Colonic mucosa (tissue), 4 donors: Measurements from ENCODE around the gene RBPJL. TPM values are rescaled to one million over a fixed set of nuclear protein-coding genes. Genes with fewer than 3 reads are reported as not detected.

Experiments
- DNase-seq: peaks from one replicate; pipeline ENCODE4 v3.0.0-alpha.2; 2020
- H3K27ac ChIP-seq: fragments of 200-600 bp; one replicate; pipeline ENCODE4 v1.8.0; 2021
- H3K27me3 ChIP-seq: fragments of 200-600 bp; one replicate; pipeline ENCODE4 v1.8.0; 2021
- H3K36me3 ChIP-seq: fragments of 200-600 bp; one replicate; pipeline ENCODE4 v1.8.0; 2021
- H3K4me1 ChIP-seq: fragments of 200-600 bp; one replicate; pipeline ENCODE4 v1.8.0; 2021; ENCODE audit warnings: mild to moderate bottlenecking
- H3K4me3 ChIP-seq: fragments of 200-600 bp; one replicate; pipeline ENCODE4 v1.8.0; 2021
- H3K9ac ChIP-seq, 2 donors: one replicate each; pipeline ENCODE4 v1.7.0; 2013; ENCODE audit warnings: control low read depth in 2 of 2, low read depth in 2 of 2, low read length in 2 of 2
- H3K9me3 ChIP-seq: fragments of 200-600 bp; one replicate; pipeline ENCODE4 v1.8.0; 2021
- CTCF ChIP-seq: fragments of 200-600 bp; IDR thresholded peaks from one replicate; pipeline ENCODE4 v1.8.0; 2022; ENCODE audit warnings: antibody characterized with exemption, mild to moderate bottlenecking
- intact Hi-C: fragments of 100-400 bp; cut with DNase I; formaldehyde crosslinking; loops from one replicate; pipeline ENCODE4 v1.14.1; 2022
- total RNA-seq, 2 donors: library from RNA; stranded (reverse); fragmentation: NEBNext Ultra II Directional in 1 of 2; extraction: Animal tissue kit (Norgen Biotek cat#: 25700) in 1 of 2; gene quantifications; one replicate each; pipeline ENCODE4 v1.2.1, GENCODE V29; 2021
- donor health status: healthy.
- donor health status: DM: no; HTN: no; CAD: no.
- donor health status: DM: no; HTN: no; CAD: no.

RBPJL gene
- total RNA-seq, 2 donors from 2014 or later: 0.74 TPM; not detected in 1

GRCh38 chr20:45337367-45338120 is 30.9 kb downstream of the RBPJL start:
- DNase-seq: peak; percentile 54
- Histone ChIP-seq H3K27me3 (no peaks in the 10 kb centered on the region), H3K27ac (peak overlapping the region; percentile 72), H3K9ac (peak overlapping the region in 1 of 2 donors; percentile 100), H3K4me3 (no peak overlapping the region), H3K4me1 (peaks cover 45% of the 10 kb centered on the region), H3K36me3 (peaks cover 3% of the 10 kb centered on the region), H3K9me3 (no peaks in the 10 kb centered on the region)
- intact Hi-C loops: no loop called here
- no peak for TF ChIP-seq CTCF

- Histone ChIP-seq H3K36me3 (no peaks in the 10 kb centered on the region), H3K4me3 (no peak overlapping the region), H3K9ac (peak overlapping the region; percentile 1 to 100), H3K27me3 (no peaks in the 10 kb centered on the region), H3K27ac (peak overlapping the region; percentile 72), H3K9me3 (no peaks in the 10 kb centered on the region), H3K4me1 (peaks cover 45% of the 10 kb centered on the region)
- no peak for DNase-seq
- TF ChIP-seq CTCF: no peak
- intact Hi-C loops: no loop called here
Observed at GRCh38 chr20:45338121-45339030, 31.7 kb downstream of the RBPJL start.

GRCh38 chr20:45339084-45339483 is 32.4 kb downstream of the RBPJL start:
- TF ChIP-seq CTCF: no peak
- no peak overlapping the region for H3K4me3 ChIP-seq
- no peaks in the 10 kb centered on the region for H3K27me3 ChIP-seq
- H3K27ac ChIP-seq: peak overlapping the region; percentile 72
- no peaks in the 10 kb centered on the region for H3K36me3 ChIP-seq
- peak; percentile 65 for DNase-seq
- intact Hi-C loops: no loop called here
- peaks cover 45% of the 10 kb centered on the region for H3K4me1 ChIP-seq
- peak overlapping the region in 1 of 2 donors; percentile 100 for H3K9ac ChIP-seq
- H3K9me3 ChIP-seq: no peaks in the 10 kb centered on the region

- Histone ChIP-seq H3K4me1 (peaks cover 50% of the 10 kb centered on the region), H3K27ac (peak overlapping the region; percentile 72), H3K9me3 (no peaks in the 10 kb centered on the region), H3K9ac (peak overlapping the region in 1 of 2 donors; percentile 100), H3K36me3 (no peaks in the 10 kb centered on the region), H3K27me3 (no peaks in the 10 kb centered on the region), H3K4me3 (no peak overlapping the region)
- no peak for DNase-seq
- intact Hi-C loops: no loop called here
- no peak for TF ChIP-seq CTCF
Observed at GRCh38 chr20:45339799-45340198, 33.2 kb downstream of the RBPJL start.

- TF ChIP-seq CTCF: no peak
- no peak for DNase-seq
- Histone ChIP-seq H3K4me3 (no peak overlapping the region), H3K9me3 (no peaks in the 10 kb centered on the region), H3K4me1 (peaks cover 52% of the 10 kb centered on the region), H3K36me3 (no peaks in the 10 kb centered on the region), H3K27me3 (no peaks in the 10 kb centered on the region), H3K9ac (peak overlapping the region in 1 of 2 donors; percentile 100), H3K27ac (peak overlapping the region; percentile 4)
- intact Hi-C loops: no loop called here
Observed at GRCh38 chr20:45340236-45340847, 33.7 kb downstream of the RBPJL start.
